GM12878 (cell line): ENCODE data around the gene ARAP2. TPM values are rescaled to one million over a fixed set of nuclear protein-coding genes. Genes with fewer than 3 reads are reported as not detected.
A peak's percentile ranks its signal among the peaks of the same experiment; 100 is the strongest.

Source experiments
- ATAC-seq: fragments of 200-7000 bp; cut with Tn5 transposase; 3 replicates; pipeline ENCODE4 v1.9.1; 2020; ENCODE audit warnings: mild to moderate bottlenecking, moderate library complexity
- BruUV-seq: library from RNA; stranded (reverse); fragments of 400-500 nt; replicated peaks from 2 replicates; lab custom pipeline; 2021; lab: Mats Ljungman, UMichigan
- CTCF ChIA-PET: fragments of 300-600 bp; sonication (Branson Sonifier 250); formaldehyde crosslinking; extraction: SDS; loops from one replicate; lab custom pipeline; 2021; ENCODE audit warnings: inconsistent platforms; lab: Yijun Ruan, JAX
- POLR2A ChIA-PET: fragments of 350-600 bp; formaldehyde crosslinking; extraction: SDS; loops from one replicate; lab custom pipeline; 2021; ENCODE audit warnings: inconsistent platforms; lab: Charles Lee
- RAD21 ChIA-PET: fragments of 300-600 bp; sonication (Branson Sonifier 250); formaldehyde crosslinking; loops from one replicate; lab custom pipeline; 2023; ENCODE audit warnings: antibody characterized with exemption; ENCODE audit not compliant: unreplicated experiment; lab: Charles Lee
- SMC1A ChIA-PET: fragments of 300-600 bp; sonication (Branson Sonifier 250); formaldehyde crosslinking; loops from one replicate; lab custom pipeline; 2023; ENCODE audit not compliant: unreplicated experiment, uncharacterized antibody; lab: Charles Lee
- DNase-seq: peaks from one replicate; pipeline ENCODE4 v3.0.0-alpha.2; 2011; ENCODE audit warnings: low read depth, low spot score
- FAIRE-seq: peaks from 3 replicates; lab custom pipeline; 2011; peaks lifted over from hg19 to GRCh38; lab: Jason Lieb, UNC
- H2AFZ ChIP-seq: 2 replicates; pipeline ENCODE4 v1.6.0; 2011; ENCODE audit warnings: low read depth, low read length, control low read depth; ENCODE audit not compliant: control insufficient read depth
- H3K27ac ChIP-seq: 2 replicates; pipeline ENCODE4 v1.5.1; 2011; ENCODE audit warnings: control low read depth; ENCODE audit not compliant: control insufficient read depth, insufficient read depth
- H3K27me3 ChIP-seq, 2 experiments: replicated peaks in 1 of 2; 2 replicates each; pipeline versions ENCODE4 v1.6.0 to v1.6.1; 2011; ENCODE audit warnings: low read length in 1 of 2; ENCODE audit not compliant: control insufficient read depth in 2 of 2, insufficient read depth in 2 of 2
- H3K36me3 ChIP-seq, 2 experiments: 2 replicates each; pipeline ENCODE4 v1.5.1; 2011; ENCODE audit warnings: low read length in 1 of 2; ENCODE audit not compliant: control insufficient read depth in 2 of 2, insufficient read depth in 2 of 2
- H3K4me1 ChIP-seq: 2 replicates; pipeline ENCODE4 v1.6.1; 2011; ENCODE audit warnings: mild to moderate bottlenecking, low read length, moderate library complexity, mixed read lengths; ENCODE audit not compliant: control insufficient read depth, insufficient read depth
- H3K4me2 ChIP-seq: 2 replicates; pipeline ENCODE4 v1.6.0; 2011; ENCODE audit warnings: control low read depth; ENCODE audit not compliant: control insufficient read depth, insufficient read depth
- H3K4me3 ChIP-seq: fragments of 200-600 bp; sonication (generic); 2 replicates; pipeline ENCODE4 v1.5.1; 2016
- H3K79me2 ChIP-seq: 2 replicates; pipeline ENCODE4 v1.6.0; 2011; ENCODE audit warnings: low read length; ENCODE audit not compliant: control insufficient read depth, insufficient read depth
- H3K9ac ChIP-seq: 2 replicates; pipeline ENCODE4 v1.8.0; 2011; ENCODE audit warnings: low read length, control low read depth, mixed read lengths; ENCODE audit not compliant: control insufficient read depth, insufficient read depth
- H3K9me3 ChIP-seq: replicated peaks from 3 replicates; pipeline ENCODE4 v1.5.1; 2011; ENCODE audit warnings: mild to moderate bottlenecking, low read length; ENCODE audit not compliant: control insufficient read depth, insufficient read depth
- H4K20me1 ChIP-seq: 2 replicates; pipeline ENCODE4 v1.6.0; 2011; ENCODE audit not compliant: control insufficient read depth, insufficient read depth
- BHLHE40 ChIP-seq, 2 experiments: fragments of 450-650 bp in 1 of 2; IDR thresholded peaks; 2 replicates each; pipeline ENCODE4 v1.6.1; 2011 to 2017; ENCODE audit warnings: low read depth in 2 of 2, borderline replicate concordance in 1 of 2, improper control_type of control experiment in 1 of 2, low read length in 1 of 2, mild to moderate bottlenecking in 1 of 2
- CTCF ChIP-seq, 3 experiments: IDR thresholded peaks in 2 of 3; conservative IDR thresholded peaks in 1 of 3; 2 replicates each; pipeline ENCODE4 v1.5.1; 2011; ENCODE audit warnings: low read depth in 3 of 3, low read length in 3 of 3, mild to moderate bottlenecking in 3 of 3, control low read depth in 2 of 3, moderate library complexity in 2 of 3, inconsistent platforms in 1 of 3, mixed read lengths in 1 of 3; ENCODE audit not compliant: control insufficient read depth in 2 of 3, insufficient read depth in 1 of 3; ENCODE audit errors: extremely low read depth in 1 of 3
- EED ChIP-seq: sonication (generic); IDR thresholded peaks from 2 replicates; pipeline ENCODE4 v1.6.1; 2016; ENCODE audit warnings: antibody characterized with exemption, low read depth
- JUNB ChIP-seq: IDR thresholded peaks from 2 replicates; pipeline ENCODE4 v1.6.1; 2016; ENCODE audit warnings: antibody characterized with exemption, mild to moderate bottlenecking
- KDM1A ChIP-seq: fragments of 200-600 bp; sonication (generic); IDR thresholded peaks from 2 replicates; pipeline ENCODE4 v1.6.1; 2016; ENCODE audit warnings: borderline replicate concordance
- MYB ChIP-seq: fragments of 150-350 bp; IDR thresholded peaks from 2 replicates; pipeline ENCODE4 v1.6.1; 2014; ENCODE audit warnings: mild to moderate bottlenecking, low read depth, low read length, borderline replicate concordance
- RAD21 ChIP-seq: IDR thresholded peaks from 2 replicates; pipeline ENCODE4 v1.6.1; 2011; ENCODE audit warnings: mild to moderate bottlenecking, low read depth, low read length, moderate library complexity; ENCODE audit not compliant: insufficient read depth
- RCOR1 ChIP-seq: conservative IDR thresholded peaks from 2 replicates; pipeline ENCODE4 v1.6.1; 2012; ENCODE audit warnings: low read depth, low read length, improper control_type of control experiment
- RFX5 ChIP-seq: IDR thresholded peaks from 2 replicates; pipeline ENCODE4 v1.6.1; 2011; ENCODE audit warnings: low read depth, low read length, improper control_type of control experiment
- SMC3 ChIP-seq: IDR thresholded peaks from 2 replicates; pipeline ENCODE4 v1.6.1; 2011; ENCODE audit warnings: low read length, improper control_type of control experiment, borderline replicate concordance
- SPI1 ChIP-seq: IDR thresholded peaks from 2 replicates; pipeline ENCODE4 v1.6.1; 2011; ENCODE audit warnings: low read depth, mild to moderate bottlenecking, low read length, moderate library complexity, borderline replicate concordance; ENCODE audit not compliant: insufficient read depth
- USF1 ChIP-seq: IDR thresholded peaks from 2 replicates; pipeline ENCODE4 v1.6.1; 2011; ENCODE audit warnings: borderline replicate concordance, low read depth, mild to moderate bottlenecking, moderate library complexity, mixed read lengths, low read length; ENCODE audit not compliant: insufficient read depth; ENCODE audit errors: extremely low read length
- USF2 ChIP-seq: IDR thresholded peaks from 2 replicates; pipeline ENCODE4 v1.6.1; 2011; ENCODE audit warnings: low read depth, low read length, improper control_type of control experiment, borderline replicate concordance
- WRNIP1 ChIP-seq: IDR thresholded peaks from 2 replicates; pipeline ENCODE4 v1.6.1; 2011; ENCODE audit warnings: low read depth, low read length, improper control_type of control experiment, borderline replicate concordance
- YBX1 ChIP-seq: fragments of 450-650 bp; IDR thresholded peaks from 2 replicates; pipeline ENCODE4 v1.6.1; 2016; ENCODE audit warnings: antibody characterized with exemption
- ZNF274 ChIP-seq: IDR thresholded peaks from one replicate; pipeline ENCODE4 v1.8.0; 2011; ENCODE audit not compliant: insufficient read length, insufficient read depth
- ZSCAN29 ChIP-seq: fragments of 450-650 bp; IDR thresholded peaks from 2 replicates; pipeline ENCODE4 v1.6.1; 2017; ENCODE audit warnings: mild to moderate bottlenecking, moderate library complexity
- WGBS: methylation state at CpG from one replicate; pipeline ENCODE4 v1.1.6; 2016; ENCODE audit warnings: low lambda C conversion rate; ENCODE audit not compliant: insufficient replicate concordance, insufficient coverage; ENCODE audit errors: missing lambda C conversion rate; 5-methylcytosine and 5-hydroxymethylcytosine counted together
- in situ Hi-C: fragments of 300-500 bp; cut with MboI; formaldehyde crosslinking; loops from 9 replicates; pipeline ENCODE4 v1.14.3; 2018; ENCODE audit warnings: mixed read lengths
- intact Hi-C: fragments of 100-400 bp; cut with micrococcal nuclease; formaldehyde crosslinking; loops from one replicate; pipeline ENCODE4 v1.14.2; 2022; ENCODE audit not compliant: unreplicated experiment
- polyA plus RNA-seq, 11 experiments: library from polyadenylated mRNA; depleted of rRNA in 4 of 11; unstranded in 6 of 11; stranded (reverse) in 5 of 11; fragments of >200 nt; fragmentation: Nextera tagmentation in 4 of 11; fragmentation: Illumina TruSeq in 1 of 11; extraction: Ambion mirVana in 4 of 11; extraction: Trizol in 1 of 11; gene quantifications; 1 replicate in 1 of 11; 2 replicates in 10 of 11; pipeline versions ENCODE4 v1.2.1 to v1.2.3, GENCODE V29; 2011 to 2016; ENCODE audit warnings: inconsistent platforms in 2 of 11, missing spikeins in 2 of 11, low read depth in 1 of 11
- total RNA-seq, 4 experiments: library from RNA; depleted of rRNA in 3 of 4; stranded (reverse); fragments of >200 nt in 3 of 4; fragmentation: Illumina TruSeq in 1 of 4; extraction: Trizol in 1 of 4; gene quantifications; 2 replicates each; pipeline versions ENCODE4 v1.2.1 to v1.2.3, GENCODE V29; 2013 to 2021

ARAP2 gene
- total and polyA plus RNA-seq, 10 of the 15 experiments (the other 5 are each of a cell fraction or from before 2014, with no cell fraction given), result 5.4 to 36.1 (median 12.2) TPM

GRCh38 chr4:36187723-36188333 lies 56.5 kb downstream of the ARAP2 start:
- H3K9ac ChIP-seq, result no peak overlapping the region
- FAIRE-seq (no peak), DNase-seq (no peak), ATAC-seq (peak; percentile 27; the same call in 1 of the 3 replicates)
- no peaks in the 10 kb centered on the region for H3K27me3 ChIP-seq
- ChIA-PET RAD21 (interaction anchor here (0.8 to 2.0 kb wide), 2 partner anchors 18 to 55 kb away, joined by 3 to 8 read pairs; no protein-coding TSS in a partner anchor), SMC1A (interaction anchor here (1.3 to 3.1 kb wide), 7 partner anchors 14 to 695 kb away, joined by 3 to 24 read pairs (median 4); partner anchors contain the start of gene ARAP2), CTCF (interaction anchor here (0.9 to 2.0 kb wide), 6 partner anchors 14 to 253 kb away, joined by 3 to 7 read pairs (median 3); no protein-coding TSS in a partner anchor), POLR2A (interaction anchor here (0.8 kb wide), 1 partner anchor 162 kb away, joined by 3 read pairs; no protein-coding TSS in a partner anchor)
- H4K20me1 ChIP-seq, result no peaks in the 10 kb centered on the region
- peaks cover 6% of the 10 kb centered on the region for H3K4me1 ChIP-seq
- H3K9me3 ChIP-seq, result no peaks in the 10 kb centered on the region
- H3K4me2 ChIP-seq, result no peak overlapping the region
- H3K27ac ChIP-seq, result no peak overlapping the region
- BruUV-seq, result no TSS peak
- intact Hi-C loops, result loop anchor here (2.0 kb wide), 1 partner anchor 253 kb away; no protein-coding TSS in a partner anchor
- 71% methylated on average over 4 of the region's 4 CpGs for WGBS
- no peak overlapping the region for H2AFZ ChIP-seq
- no peak overlapping the region for H3K4me3 ChIP-seq
- in situ Hi-C loops, result loop anchor here (25.0 kb wide), 1 partner anchor 1199 kb away; no protein-coding TSS in a partner anchor
- peaks cover 2% of the 10 kb centered on the region in 2 experiments; a peak in 1 of 4 replicates for H3K36me3 ChIP-seq
- H3K79me2 ChIP-seq, result no peaks in the 10 kb centered on the region
- TF ChIP-seq SPI1 (no peak), YBX1 (no peak), CTCF (IDR thresholded peaks at IDR 0.05 in 2 of 3, conservative IDR thresholded peaks at IDR 0.05 in 1 of 3; ENCODE audit: control insufficient read depth in 2 of 3, extremely low read depth in 1 of 3, insufficient read depth in 1 of 3, low read depth in 3 of 3, low read length in 3 of 3) (peak; percentile 54 to 70 (median 65)), KDM1A (no peak), USF1 (no peak), SMC3 (peak; percentile 44; the same call in 1 of the 2 replicates), BHLHE40 (IDR thresholded peaks at IDR 0.05; ENCODE audit: borderline replicate concordance in 1 of 2, low read depth in 2 of 2, low read length in 1 of 2) (no peak), USF2 (no peak), EED (no peak), RAD21 (peak; percentile 70), RFX5 (no peak), MYB (no peak), WRNIP1 (no peak), RCOR1 (no peak), ZSCAN29 (no peak), ZNF274 (no peak), JUNB (no peak)
